HG02981 (cell line): Measurements from ENCODE around the gene PRR20G.
"Not testable (repeated sequence)": the region's sequence is repeated elsewhere in the genome, so short reads cannot be mapped to it uniquely, and the experiment has no call there.

Source experiments
- ATAC-seq: cut with Tn5 transposase; IDR thresholded peaks from one replicate; pipeline ENCODE4 v1.9.1; 2021; ENCODE audit warnings: mild to moderate bottlenecking, moderate library complexity; ENCODE audit not compliant: unreplicated experiment

PRR20G gene

GRCh38 chr3:127304121-127304744 is 16.4 kb upstream of the PRR20G start:
- ATAC-seq: no peak

GRCh38 chr3:127299276-127299675 is 11.4 kb upstream of the PRR20G start:
- no peak for ATAC-seq

- ATAC-seq: no peak
Measured at GRCh38 chr3:127296959-127297358, 9.1 kb upstream of the PRR20G start.

GRCh38 chr3:127296166-127296565 is 8.3 kb upstream of the PRR20G start:
- ATAC-seq: no peak

GRCh38 chr3:127293650-127294049 is 5.8 kb upstream of the PRR20G start:
- ATAC-seq: not testable (repeated sequence)

- ATAC-seq: no peak
Measured at GRCh38 chr3:127291611-127292010, 3.8 kb upstream of the PRR20G start.

GRCh38 chr3:127291114-127291513 is 3.3 kb upstream of the PRR20G start:
- ATAC-seq: no peak

- ATAC-seq: no peak
Measured at GRCh38 chr3:127289706-127290575, 2.1 kb upstream of the PRR20G start.

GRCh38 chr3:127288921-127289705 is 1.3 kb upstream of the PRR20G start:
- no peak for ATAC-seq

GRCh38 chr3:127288343-127288742 is 497 bp upstream of the PRR20G start:
- no peak for ATAC-seq

GRCh38 chr3:127286571-127287140 is 1.2 kb downstream of the PRR20G start:
- ATAC-seq: no peak

- ATAC-seq: no peak
Measured at GRCh38 chr3:127284258-127284657, 3.6 kb downstream of the PRR20G start.

GRCh38 chr3:127277561-127277960 is 10.3 kb downstream of the PRR20G start:
- no peak for ATAC-seq

- no peak for ATAC-seq
Measured at GRCh38 chr3:127276995-127277394, 10.9 kb downstream of the PRR20G start.

- ATAC-seq: no peak
Measured at GRCh38 chr3:127276396-127276795, 11.4 kb downstream of the PRR20G start.

GRCh38 chr3:127275287-127275781 is 12.5 kb downstream of the PRR20G start:
- no peak for ATAC-seq

- no peak for ATAC-seq
Measured at GRCh38 chr3:127274200-127274760, 13.6 kb downstream of the PRR20G start.

- ATAC-seq: no peak
Measured at GRCh38 chr3:127273206-127273605, 14.6 kb downstream of the PRR20G start.

- no peak for ATAC-seq
Measured at GRCh38 chr3:127266186-127266585, 21.7 kb downstream of the PRR20G start.

GRCh38 chr3:127265581-127265981 is 22.3 kb downstream of the PRR20G start:
- ATAC-seq: no peak
